Measurements from ENCODE around the gene MAN1B1.

Gene MAN1B1

GRCh38 chr9:137141976-137142936 lies 55.5 kb downstream of the MAN1B1 start:
- H3K27ac ChIP-seq: no peak overlapping the region
- TF ChIP-seq CTCF (conservative IDR thresholded peaks at IDR 0.05): no peak
- no peak for TF ChIP-seq ZFX (IDR thresholded peaks at IDR 0.05)

DNA sequence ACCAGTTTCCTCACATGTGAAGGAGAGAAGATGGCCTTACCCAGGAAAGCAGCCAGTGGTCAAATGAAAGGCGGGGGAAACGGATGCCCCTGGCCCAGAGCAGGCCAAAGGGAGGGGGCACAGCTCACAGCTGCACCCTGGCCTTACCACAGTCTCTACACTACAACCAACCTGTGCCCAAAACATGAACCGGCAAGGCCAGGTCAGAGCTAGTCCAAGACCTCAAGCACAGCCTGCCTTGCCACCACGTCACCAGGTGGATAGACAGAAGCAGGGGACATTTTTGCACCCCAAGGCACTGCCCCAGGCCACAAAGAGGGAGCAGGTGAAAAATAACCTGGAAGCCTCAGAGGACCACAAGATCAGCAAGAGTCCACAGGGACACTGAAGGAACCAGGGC lies 56.7 kb downstream of the MAN1B1 start:
- TF ChIP-seq CTCF (conservative IDR thresholded peaks at IDR 0.05) (no peak), ZFX (IDR thresholded peaks at IDR 0.05) (no peak)

DNA sequence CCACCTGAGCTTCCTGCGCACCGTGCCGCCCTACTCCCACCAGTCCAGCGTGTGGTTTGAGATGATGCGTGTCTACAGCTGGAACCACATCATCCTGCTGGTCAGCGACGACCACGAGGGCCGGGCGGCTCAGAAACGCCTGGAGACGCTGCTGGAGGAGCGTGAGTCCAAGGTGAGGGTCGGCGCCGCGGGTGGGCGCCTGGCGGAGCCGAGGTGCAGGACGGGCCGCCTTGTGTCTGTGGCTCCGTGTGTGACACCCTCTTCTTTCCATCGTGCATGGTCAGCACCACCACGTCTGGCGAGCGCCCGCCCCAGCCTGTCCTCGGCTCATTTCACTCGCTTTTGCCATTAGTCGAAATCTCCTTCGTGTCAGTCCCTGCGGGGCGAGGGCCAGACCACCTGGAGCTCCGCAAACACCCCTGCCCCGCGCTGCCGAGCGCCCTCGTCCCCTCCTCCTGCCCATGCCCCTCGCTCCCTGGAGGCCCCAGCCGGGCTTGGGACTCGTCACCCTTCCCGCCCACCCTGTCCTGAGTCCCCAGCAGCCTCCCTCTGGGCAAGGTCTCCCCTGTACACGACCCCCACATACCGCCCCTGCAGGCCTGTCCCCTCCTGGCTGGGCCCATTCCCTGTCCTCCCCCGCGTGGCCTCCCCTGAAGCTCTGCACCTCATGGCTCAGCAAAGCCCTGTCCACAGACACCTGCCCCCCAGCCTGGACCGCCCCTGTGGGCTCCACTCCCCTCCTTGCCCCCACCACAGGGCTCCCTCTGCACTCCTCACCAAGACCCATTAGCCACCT lies 59.1 kb downstream of the MAN1B1 start:
- H3K27ac ChIP-seq: no peak overlapping the region
- no peak for TF ChIP-seq ZFX (IDR thresholded peaks at IDR 0.05)
- TF ChIP-seq CTCF (conservative IDR thresholded peaks at IDR 0.05): no peak

More for the DNA sequence above, 56.7 kb downstream of the MAN1B1 start:
- no peak overlapping the region for H3K27ac ChIP-seq

DNA sequence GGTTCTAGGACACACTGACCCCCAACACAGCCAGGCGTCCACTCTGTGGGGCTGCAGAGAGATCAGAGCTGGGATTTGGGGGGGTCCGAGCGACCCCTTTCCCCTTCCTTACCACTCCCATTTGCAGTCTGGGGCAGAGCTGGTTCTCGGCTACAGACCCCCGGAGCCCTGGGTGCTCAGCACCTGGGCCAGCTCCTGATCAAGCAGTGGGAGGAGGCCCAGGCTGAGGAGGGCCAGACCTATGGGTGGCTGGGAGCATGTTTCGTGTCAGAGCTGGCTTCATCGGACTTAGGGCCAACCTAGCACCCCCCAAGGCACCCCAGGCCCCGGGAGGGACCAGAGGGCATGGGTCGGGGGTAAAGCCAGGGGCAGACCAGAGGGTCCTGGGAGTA lies 59.7 kb downstream of the MAN1B1 start:
- no peak overlapping the region for H3K27ac ChIP-seq
- TF ChIP-seq CTCF (conservative IDR thresholded peaks at IDR 0.05) (no peak), ZFX (IDR thresholded peaks at IDR 0.05) (no peak)

DNA sequence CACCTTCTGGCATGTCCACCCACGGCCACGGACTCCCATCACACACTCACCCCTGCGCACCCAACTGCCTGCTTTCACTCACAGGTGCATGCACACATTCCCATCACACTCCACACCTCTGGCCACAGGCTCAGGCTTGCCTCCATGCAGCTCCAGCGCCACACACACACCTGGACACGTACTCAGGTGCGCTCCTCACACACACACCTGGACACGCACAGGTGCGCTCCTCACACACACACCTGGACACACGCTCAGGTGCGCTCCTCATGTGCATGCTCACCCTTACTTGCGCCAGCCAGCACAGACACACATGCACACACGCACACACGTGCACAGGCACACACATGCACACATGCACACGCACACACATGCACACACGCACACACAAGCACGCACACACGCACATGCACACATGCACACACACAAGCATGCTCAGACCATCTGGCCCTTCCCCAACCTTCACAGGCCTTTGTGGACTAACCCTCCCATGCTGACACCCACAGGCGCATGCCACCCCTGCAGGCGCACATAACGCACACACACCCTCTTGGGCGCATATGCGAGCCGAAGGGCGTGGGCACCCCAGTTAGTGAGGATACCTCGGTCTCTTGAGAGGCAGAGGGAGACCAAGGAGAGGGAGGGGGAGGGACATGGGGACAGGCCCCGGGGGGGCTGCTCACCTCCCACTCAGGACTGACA lies 60.5 kb downstream of the MAN1B1 start:
- H3K27ac ChIP-seq: no peak overlapping the region
- TF ChIP-seq CTCF (conservative IDR thresholded peaks at IDR 0.05) (no peak), ZFX (IDR thresholded peaks at IDR 0.05) (no peak)

GRCh38 chr9:137147793-137148160 lies 61.0 kb downstream of the MAN1B1 start:
- TF ChIP-seq ZFX (IDR thresholded peaks at IDR 0.05): no peak
- TF ChIP-seq CTCF (conservative IDR thresholded peaks at IDR 0.05): no peak
- no peak overlapping the region for H3K27ac ChIP-seq

Data from C4-2B (cell line).